T-helper 1 cell (primary cell): ENCODE data around the gene ANK2.
A peak's percentile ranks its signal among the peaks of the same experiment; 100 is the strongest.

Source experiments
- DNase-seq, 5 donors: peaks; one replicate each; pipeline ENCODE4 v3.0.0-alpha.2; 2012 to 2020

Gene ANK2

DNA sequence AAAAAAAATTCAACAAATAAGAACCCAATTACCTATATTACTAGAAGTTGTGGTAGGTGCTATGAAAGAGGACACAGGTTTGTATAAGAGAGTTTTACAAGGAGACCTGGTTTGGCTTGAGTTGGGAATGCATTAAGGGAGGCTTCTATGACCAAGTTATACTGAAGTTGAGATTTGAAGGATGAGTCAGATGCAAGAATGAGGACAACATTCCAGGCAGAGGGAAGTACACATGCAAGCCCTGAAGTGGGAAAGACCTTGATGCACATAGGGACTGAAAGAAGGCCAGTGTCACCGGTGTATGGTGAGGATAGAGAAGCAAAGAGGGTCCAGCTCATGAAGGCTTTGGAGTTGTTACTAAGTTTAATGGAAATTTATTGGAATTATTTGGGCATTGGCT lies 52.2 kb downstream of the ANK2 start:
- no peak for DNase-seq

- DNase-seq, result no peak
These were observed 54.1 kb downstream of the ANK2 start for GRCh38 chr4:113103556-113103955.

- DNase-seq, result no peak
These were observed 56.7 kb downstream of the ANK2 start for GRCh38 chr4:113106108-113106507.

DNA sequence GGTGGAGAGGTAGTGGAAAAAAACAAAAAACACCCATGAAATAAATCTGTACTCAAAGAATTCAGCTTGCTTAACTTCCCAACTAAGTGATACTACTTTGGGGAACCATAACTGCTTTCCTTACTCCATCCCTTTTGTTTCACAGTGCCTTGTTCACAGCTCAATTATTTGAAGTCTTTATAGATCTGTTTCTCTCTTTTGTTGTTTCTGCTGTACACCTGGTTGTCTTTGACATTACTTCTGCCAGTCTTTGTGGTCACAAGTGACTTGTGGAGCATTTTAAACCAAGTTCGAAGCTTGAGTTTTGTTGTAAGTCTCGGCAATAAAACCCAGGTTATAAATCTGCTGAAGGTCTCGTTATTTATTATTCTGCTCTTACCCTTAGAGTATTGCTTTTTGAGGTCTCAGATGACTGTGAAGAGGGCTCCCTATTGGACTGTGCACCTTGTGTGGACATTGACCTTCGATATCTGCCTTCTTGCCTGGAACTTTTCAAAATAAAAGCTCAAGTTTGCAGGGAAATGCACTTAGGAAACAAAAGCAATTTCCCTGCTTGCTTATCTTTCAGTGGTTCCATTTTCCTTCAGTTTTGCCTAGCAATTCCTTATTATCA lies 59.8 kb downstream of the ANK2 start:
- DNase-seq, result no peak

- no peak for DNase-seq
These were observed 63.0 kb downstream of the ANK2 start for GRCh38 chr4:113112338-113112978.

GRCh38 chr4:113113151-113113550 lies 63.7 kb downstream of the ANK2 start:
- no peak for DNase-seq

GRCh38 chr4:113114884-113115283 lies 65.4 kb downstream of the ANK2 start:
- DNase-seq, result no peak

DNA sequence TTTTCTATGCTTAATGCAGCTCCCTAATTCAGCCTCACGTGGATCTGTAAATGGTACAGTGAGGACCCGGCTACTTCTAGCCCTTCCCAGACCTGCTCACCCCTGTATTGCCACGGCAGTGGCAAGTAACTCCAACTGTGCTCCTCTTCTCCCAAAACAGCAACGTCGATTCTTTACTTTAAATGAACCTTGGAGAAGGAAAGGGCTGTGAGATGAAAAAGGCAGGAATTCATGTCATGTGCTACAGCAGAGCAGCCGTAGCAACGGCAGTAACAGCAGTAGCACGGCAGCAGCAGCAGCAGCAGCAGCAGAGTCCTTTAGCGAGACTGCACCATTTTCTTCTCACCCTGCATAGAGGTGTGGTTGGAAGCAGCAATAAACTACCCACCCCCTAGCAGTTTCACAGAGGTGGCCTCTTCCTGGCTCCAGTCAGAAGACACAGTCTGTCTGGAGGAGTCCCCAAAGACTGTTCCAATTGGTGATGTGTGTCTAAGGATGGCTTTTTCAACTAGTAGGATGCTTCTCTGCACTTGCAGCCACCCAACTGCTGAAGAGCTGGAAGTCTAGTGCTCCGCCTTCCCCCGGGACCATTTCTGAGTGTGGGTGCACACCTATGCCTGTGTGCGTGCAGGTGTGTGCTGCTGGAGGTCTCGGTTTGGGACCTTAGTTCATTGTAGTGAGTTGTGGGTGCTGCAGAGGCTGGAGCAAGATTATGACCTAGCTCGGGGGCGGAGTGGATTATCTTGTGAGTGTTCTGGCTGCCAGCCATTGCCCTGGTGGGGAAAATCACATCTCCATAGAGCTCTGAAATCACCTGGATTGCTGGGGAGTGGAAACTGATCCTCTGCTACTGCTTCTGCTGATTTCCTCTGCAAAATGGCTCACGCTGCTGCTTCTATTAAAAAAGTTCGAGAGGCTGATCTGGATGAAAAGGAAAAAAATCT lies 67.2 kb downstream of the ANK2 start:
- no peak for DNase-seq

GRCh38 chr4:113117358-113117702 lies 67.9 kb downstream of the ANK2 start:
- DNase-seq, result no peak

DNA sequence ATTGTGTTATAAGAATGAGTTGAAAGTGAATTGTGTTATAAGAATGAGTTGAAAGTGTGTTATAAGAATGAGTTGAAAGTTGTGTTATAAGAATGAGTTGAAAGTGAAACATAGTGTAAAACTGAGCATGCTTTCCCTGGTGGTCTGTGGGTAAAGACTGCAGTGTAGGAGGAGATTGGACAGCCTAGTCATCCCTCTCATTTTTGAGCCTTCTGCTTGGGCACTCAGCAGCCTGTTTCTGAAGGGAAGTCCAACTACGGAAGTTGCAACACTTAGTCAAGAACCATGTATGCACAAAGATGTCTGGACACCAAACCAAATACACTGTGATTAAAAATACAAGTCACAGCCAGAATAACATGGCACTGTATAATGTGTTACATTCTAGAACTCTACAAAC lies 72.6 kb downstream of the ANK2 start:
- no peak for DNase-seq

GRCh38 chr4:113125418-113125817 lies 76.0 kb downstream of the ANK2 start:
- no peak for DNase-seq

DNA sequence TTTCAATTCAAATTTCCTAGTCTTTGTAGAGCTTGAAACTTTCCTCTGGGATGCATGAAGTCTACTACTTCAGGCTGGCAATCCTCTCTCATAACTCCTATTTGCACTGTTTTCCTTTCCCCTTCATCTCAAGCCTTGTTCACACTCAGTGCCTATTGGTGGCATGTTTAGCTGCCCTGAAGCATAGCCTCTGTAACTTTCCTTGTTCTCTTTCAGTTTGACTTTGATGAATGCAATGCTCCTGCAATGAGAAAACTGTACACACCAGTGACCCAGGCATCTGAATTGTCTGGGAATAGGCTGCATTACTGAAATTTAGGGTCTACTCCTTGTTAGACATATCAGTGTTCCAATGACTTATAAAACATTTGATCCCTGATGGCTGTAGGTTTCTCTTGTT lies 81.7 kb downstream of the ANK2 start:
- no peak for DNase-seq

DNA sequence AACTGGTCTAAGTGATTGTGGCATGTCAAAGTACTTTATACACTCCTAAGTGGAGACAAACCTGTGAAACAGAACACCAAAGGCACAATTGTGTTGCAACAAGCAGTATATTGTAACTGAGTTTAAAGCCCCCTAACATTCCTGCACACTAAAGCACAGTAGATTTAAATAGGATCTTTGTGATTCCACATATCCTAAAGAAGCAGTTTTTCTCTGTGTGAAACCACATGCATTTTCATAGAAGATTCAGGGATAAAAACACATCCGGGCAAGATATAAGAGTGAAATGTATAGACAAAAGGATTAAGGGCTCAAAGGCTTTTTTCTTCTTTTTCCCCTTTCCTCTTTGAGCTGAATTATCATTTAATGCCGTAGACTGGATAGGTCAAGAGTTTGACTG lies 82.2 kb downstream of the ANK2 start:
- DNase-seq, result no peak

- DNase-seq, result no peak
These were observed 92.5 kb downstream of the ANK2 start for GRCh38 chr4:113141901-113142346.

GRCh38 chr4:113142351-113142750 lies 92.9 kb downstream of the ANK2 start:
- no peak for DNase-seq

- no peak for DNase-seq
These were observed 94.6 kb downstream of the ANK2 start for GRCh38 chr4:113144091-113144490.

GRCh38 chr4:113145147-113145518 lies 95.7 kb downstream of the ANK2 start:
- no peak for DNase-seq

GRCh38 chr4:113145519-113146291 lies 96.3 kb downstream of the ANK2 start:
- no peak for DNase-seq

GRCh38 chr4:113146876-113147358 lies 97.5 kb downstream of the ANK2 start:
- peak in 1 of 5 donors; percentile 28 for DNase-seq

DNA sequence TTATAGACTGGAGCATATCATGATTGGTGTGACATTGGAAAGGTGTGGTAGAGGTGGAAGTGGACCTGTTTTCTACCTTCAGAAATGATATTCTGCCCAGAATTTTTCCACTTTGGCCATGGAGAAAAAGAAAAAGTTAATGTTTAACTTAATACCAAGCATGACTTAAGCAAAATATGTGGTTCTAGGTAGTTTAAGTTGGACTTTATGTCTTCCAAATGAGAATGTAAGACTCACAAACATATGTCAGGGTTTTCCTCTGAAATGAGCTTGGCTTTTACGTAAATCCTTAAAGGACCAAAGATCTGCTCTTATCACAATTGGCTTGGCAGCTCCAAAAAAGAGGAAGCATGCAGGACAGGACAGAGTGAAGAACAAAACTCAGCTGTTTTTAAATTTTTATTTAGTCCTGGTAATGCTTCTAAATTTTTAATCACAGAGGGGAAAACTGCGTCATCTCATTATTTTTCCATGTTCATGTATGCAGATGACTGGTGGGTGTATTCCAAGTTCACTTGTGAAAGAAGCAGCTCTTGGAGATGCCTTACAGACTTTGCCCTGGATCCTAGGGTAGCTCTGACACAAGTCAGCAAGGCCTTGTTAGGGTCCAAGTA lies 98.2 kb downstream of the ANK2 start:
- DNase-seq, result no peak

GRCh38 chr4:113148925-113149324 lies 99.5 kb downstream of the ANK2 start:
- no peak for DNase-seq

DNA sequence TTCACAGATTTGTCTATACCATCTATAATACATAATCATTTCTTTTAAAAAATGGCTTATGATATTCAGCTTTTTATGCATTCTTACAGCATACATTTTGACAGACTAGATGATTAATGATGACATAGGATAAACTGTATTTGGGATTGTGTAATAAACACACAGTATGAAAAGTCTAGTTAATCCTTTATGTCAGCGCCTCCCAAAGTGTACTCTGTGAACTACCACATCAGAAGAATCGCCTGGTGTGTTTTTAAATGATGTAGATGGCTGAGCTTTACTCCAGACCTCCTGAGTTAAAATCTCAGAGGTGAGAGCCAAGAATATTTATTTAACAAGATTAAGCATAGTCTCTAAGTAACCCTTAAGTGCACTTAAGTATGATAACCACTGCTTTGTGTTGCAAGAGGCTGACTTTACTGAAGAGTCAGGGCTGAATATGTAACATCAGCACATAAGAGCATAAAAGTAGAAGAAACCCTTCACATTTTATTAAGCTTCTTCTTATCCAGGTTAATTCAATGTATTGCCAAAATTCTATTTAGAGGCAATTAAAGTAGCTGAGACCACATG lies 104.2 kb downstream of the ANK2 start:
- DNase-seq, result no peak
